GDM1 (cell line): ENCODE measurements around the gene KCNK4.

Source experiments
- DNase-seq: peaks from one replicate; lab custom pipeline; 2025; lab: John Stamatoyannopoulos, UW

Gene KCNK4

DNA sequence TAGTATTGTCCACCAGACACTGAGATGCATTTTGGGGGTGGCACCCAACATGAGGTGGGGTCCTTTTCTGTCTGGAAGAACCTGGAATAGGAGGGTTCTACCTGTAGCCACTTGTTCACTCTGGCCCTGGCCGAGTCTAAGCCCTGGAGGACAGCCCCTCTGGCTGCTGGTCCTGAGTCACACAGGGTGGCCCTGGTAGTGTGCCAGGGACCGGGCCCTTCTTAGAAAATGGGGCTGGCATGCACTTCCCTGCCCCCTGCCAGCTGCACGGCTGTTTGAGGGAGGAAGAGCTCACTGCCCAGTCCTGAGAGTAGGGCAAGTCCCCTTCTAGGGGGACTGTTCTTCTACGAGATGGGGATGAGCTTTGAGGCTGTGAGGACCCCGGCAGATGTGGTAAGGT is 37.6 kb upstream of the KCNK4 start:
- no peak for DNase-seq

DNA sequence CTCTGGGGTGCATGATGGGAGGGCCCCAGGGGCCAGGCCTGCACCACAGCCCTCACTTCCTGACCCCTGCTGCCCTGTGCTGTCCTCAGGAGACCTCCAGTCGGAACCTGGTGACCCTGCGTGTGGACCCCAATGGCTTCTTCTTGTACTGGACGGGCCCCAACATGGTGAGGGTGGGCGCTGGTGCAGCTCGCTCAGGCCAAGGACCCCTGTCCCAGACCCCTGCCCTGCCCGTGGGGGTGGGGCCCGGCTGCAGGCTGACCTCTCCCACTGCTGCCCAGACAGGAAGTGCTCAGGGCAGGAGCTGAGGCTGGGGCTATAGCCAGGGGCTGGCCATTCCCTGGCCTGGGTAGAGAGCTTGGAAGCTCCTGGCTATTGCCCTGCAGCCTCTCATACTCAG is 36.8 kb upstream of the KCNK4 start:
- DNase-seq, result no peak

- no peak for DNase-seq
These were observed 35.7 kb upstream of the KCNK4 start for GRCh38 chr11:64255135-64256128.

GRCh38 chr11:64256300-64256699 is 34.8 kb upstream of the KCNK4 start:
- DNase-seq, result no peak

DNA sequence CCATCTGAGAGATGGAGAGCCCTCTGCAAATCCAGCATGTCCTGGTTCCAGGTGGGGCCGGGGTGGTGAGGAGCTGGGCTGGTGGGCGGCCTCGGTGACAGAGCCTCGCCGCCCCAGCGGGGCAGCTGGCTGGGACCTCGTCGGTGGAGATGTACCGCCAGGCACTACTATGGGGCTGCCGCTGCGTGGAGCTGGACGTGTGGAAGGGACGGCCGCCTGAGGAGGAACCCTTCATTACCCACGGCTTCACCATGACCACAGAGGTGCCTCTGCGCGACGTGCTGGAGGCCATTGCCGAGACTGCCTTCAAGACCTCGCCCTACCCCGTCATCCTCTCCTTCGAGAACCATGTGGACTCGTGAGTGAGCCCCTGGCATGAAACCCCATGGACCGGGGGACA is 32.7 kb upstream of the KCNK4 start:
- no peak for DNase-seq

GRCh38 chr11:64258946-64259532 is 32.1 kb upstream of the KCNK4 start:
- DNase-seq, result no peak

DNA sequence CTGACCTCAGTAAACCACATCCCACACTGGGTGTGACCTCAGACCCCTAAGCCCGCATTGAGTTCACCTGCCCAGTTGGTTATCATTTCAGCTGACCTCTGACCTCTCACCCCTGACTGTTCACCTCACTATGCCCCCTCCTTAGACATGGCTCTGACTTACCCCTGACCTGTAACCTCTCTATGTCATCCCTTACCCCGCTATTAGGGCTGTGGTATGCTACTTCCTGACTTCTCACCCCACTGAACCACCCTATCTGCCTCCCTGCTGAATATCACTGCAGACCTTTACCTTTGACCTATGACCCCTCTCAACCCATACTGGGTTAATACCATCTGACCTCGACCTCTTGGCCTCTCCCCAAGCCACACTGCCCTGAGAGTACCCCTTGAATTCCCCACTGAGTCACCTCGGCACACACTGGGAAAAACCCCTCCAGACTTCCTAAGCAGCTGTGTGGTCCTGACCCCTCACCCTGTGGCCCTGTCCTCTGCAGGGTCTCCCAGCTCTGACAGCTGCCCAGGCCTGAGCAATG is 31.5 kb upstream of the KCNK4 start:
- no peak for DNase-seq

GRCh38 chr11:64260147-64260708 is 30.9 kb upstream of the KCNK4 start:
- no peak for DNase-seq

GRCh38 chr11:64261556-64262080 is 29.5 kb upstream of the KCNK4 start:
- DNase-seq, result no peak

- no peak for DNase-seq
These were observed 28.7 kb upstream of the KCNK4 start for GRCh38 chr11:64262271-64263002.

DNA sequence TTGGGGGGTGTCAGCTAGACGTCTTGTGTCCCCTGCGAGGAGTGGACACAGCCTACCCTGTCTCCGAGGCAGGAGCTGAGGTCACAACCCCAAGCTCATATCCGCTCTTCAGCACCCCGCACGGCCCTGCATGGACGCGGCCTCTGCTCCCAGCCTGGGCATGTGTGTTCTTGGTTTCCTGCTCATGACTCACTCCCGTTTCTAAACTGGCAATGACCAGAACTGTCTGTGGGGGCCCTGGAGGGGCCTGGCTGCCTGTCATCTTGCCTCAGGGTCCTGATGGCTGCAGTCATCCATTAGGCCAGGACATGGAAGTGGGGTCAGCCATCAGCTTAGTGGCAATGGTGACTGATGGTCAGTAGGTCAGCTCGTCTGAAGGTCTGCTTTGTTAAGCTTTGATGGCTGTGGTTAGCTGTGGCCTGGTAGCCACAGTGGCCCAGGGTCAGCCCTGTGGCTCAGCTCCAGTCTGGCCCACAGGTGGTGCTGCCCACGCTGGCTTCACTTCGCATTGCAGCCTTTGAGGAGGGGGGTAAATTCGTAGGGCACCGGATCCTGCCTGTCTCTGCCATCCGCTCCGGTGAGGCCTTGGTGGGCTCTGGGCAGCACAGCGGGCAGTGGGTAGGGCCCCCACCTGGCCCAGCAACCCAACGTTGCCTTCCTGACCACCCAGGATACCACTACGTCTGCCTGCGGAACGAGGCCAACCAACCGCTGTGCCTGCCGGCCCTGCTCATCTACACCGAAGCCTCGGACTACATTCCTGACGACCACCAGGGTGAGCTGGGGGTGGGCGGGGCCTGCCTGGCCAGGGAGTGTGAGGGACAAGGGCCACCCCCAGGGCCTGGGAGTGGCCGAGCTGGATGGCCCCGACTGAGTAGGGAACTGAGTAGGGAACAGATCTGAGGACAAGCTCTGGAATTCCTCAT is 27.8 kb upstream of the KCNK4 start:
- no peak for DNase-seq

GRCh38 chr11:64263947-64264317 is 27.2 kb upstream of the KCNK4 start:
- no peak for DNase-seq

DNA sequence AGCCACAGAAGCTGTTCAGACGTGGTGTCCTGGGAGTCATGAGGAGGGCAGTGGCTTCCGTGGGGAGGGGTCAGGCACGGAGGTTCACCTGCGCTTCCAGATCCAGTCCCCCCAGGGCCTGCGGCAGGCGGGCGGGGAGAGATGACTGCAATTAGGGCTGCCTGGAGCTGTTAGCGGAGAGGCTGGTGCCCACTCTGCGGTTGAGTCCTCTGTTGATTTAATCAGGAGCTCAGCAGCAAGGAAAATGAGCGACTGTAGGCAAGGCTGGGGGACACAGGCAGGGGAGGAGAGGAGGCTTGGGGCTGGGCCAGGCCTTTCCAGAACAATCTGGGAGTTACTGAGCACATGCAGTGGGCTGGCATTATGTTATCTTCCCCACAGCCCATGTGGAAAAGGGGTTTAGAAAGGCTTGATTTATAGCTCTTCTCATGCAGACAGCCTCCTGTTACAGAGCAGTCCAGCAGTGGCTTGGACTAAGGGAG is 26.7 kb upstream of the KCNK4 start:
- DNase-seq, result no peak

DNA sequence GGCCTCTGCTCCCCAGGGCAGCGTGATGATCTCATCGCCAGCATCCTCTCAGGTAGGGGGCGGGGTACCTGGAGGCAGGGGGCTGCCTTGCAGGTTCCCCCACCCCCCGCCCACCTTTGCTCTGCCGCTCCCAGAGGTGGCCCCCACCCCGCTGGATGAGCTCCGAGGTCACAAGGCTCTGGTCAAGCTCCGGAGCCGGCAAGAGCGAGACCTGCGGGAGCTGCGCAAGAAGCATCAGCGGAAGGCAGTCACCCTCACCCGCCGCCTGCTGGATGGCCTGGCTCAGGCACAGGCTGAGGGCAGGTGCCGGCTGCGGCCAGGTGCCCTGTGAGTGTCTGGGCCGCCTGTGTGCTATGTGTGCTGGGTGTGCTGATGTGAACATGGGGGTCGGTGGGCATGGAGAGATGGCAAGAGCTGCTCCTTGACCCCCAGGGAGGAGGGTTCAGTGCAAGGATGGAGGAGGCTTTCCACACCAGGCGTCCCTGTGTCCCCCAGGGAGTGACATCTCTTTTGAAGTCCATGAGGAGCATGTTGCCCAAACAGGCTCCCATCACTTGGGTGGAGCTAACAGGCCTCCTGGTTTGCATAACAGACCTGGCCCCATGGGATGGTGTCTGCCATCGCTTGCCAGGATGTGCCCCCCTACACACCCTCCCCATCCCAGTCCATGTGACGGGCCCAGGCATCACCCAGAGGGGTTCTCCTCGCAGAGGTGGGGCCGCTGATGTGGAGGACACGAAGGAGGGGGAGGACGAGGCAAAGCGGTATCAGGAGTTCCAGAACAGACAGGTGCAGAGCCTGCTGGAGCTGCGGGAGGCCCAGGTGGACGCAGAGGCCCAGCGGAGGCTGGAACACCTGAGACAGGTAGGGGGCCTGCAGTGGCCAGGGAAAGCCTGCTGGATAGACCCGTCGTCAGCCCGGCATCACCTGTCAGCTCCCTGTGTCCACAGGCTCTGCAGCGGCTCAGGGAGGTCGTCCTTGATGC is 25.6 kb upstream of the KCNK4 start:
- no peak for DNase-seq

GRCh38 chr11:64266339-64266738 is 24.8 kb upstream of the KCNK4 start:
- no peak for DNase-seq

DNA sequence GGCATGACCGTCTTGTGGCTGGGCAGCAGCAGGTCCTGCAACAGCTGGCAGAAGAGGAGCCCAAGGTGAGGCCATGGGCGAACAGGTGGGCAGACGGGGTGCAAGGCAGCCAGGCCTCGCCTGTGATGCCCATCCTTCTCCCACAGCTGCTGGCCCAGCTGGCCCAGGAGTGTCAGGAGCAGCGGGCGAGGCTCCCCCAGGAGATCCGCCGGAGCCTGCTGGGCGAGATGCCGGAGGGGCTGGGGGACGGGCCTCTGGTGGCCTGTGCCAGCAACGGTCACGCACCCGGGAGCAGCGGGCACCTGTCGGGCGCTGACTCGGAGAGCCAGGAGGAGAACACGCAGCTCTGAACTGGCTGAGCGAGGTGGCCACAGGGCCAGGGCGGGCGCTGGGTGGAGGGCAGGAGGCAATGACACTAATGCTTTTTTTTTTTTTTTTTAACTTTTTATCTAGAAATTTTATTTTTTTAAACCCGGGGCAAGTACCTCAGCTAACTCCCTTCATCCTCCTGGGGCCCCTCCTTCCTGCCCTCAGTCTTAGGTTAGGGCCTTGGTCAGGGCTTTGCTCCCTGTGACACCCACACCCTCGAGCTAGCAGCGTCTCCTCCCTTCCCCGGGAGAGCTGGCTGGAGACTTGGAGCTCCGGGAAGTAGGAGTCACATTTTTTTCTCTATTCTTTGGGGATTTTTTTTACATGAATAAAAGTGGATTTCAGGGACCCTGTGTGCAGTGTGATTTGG is 23.7 kb upstream of the KCNK4 start:
- DNase-seq, result no peak

DNA sequence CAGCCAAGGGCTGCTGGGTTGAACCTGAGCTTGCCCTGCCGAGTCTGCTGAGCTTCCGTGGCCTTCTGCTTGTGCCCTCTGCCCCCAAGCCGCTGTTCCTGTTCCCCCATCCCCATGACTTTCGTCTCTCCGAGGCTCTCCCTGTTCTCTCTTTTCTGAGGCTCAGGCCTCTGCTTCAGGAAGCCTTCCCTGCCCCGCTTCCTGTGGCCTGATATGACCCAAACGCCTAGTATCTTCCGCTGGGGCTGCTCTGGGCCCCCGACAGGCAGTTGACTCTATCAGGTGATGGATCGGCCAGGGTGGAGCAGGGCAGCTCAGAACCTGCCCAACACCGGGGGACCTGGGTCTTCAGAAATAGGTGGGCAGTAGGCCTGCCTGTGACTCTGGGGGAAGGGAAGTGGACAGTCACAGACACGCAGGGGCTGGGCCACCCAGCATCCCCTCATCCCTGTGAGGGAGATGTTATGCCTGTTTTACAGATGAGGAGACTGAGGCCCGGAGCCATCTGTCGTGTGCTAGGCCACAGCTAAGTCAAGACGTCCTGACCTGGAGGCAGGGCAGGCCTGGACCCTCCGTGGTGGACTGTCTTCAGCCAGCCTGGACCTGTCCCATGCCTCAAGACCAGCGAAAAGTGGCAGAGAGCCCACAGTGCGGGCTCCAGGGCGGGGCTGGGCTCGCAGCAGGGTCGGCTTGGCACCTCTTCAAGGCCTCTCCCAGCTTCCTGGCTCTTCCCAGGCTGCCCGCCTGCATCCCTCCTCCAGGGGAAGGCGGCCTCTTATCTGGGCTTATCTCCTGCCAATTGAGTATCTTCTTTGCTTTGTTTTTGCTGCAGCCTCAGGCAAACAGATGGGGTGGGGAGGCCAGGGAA is 22.8 kb upstream of the KCNK4 start:
- DNase-seq, result no peak
